Inflammatory macrophage (primary cell): ENCODE results near the gene SEMA5A.

Experiments used
- DNase-seq, 2 donors: peaks; one replicate each; pipeline ENCODE4 v3.0.0-alpha.2; 2020 to 2022

SEMA5A gene

GRCh38 chr5:9047932-9048331 lies 497.9 kb downstream of the SEMA5A start:
- no peak for DNase-seq

GRCh38 chr5:9046756-9047481 lies 499.0 kb downstream of the SEMA5A start:
- DNase-seq, result no peak

- DNase-seq, result no peak
Measured at GRCh38 chr5:9045946-9046345, 499.9 kb downstream of the SEMA5A start.

GRCh38 chr5:9042241-9042640 lies 503.6 kb downstream of the SEMA5A start:
- DNase-seq, result no peak

- DNase-seq, result no peak
Measured at GRCh38 chr5:9040475-9040874, 505.4 kb downstream of the SEMA5A start.

- DNase-seq, result no peak
Measured at GRCh38 chr5:9037048-9037447, 508.8 kb downstream of the SEMA5A start.

- no peak for DNase-seq
Measured at GRCh38 chr5:9035346-9035745, 510.5 kb downstream of the SEMA5A start.

GRCh38 chr5:9034649-9035048 lies 511.2 kb downstream of the SEMA5A start:
- no peak for DNase-seq

GRCh38 chr5:9033524-9033923 lies 512.4 kb downstream of the SEMA5A start:
- no peak for DNase-seq

- no peak for DNase-seq
Measured at GRCh38 chr5:9025942-9026341, 519.9 kb downstream of the SEMA5A start.

- no peak for DNase-seq
Measured at GRCh38 chr5:9020996-9021395, 524.9 kb downstream of the SEMA5A start.

- DNase-seq, result no peak
Measured at GRCh38 chr5:9015937-9016270, 530.0 kb downstream of the SEMA5A start.

- no peak for DNase-seq
Measured at GRCh38 chr5:9015260-9015936, 530.5 kb downstream of the SEMA5A start.

- DNase-seq, result no peak
Measured at GRCh38 chr5:9013147-9013546, 532.7 kb downstream of the SEMA5A start.

GRCh38 chr5:9009931-9010651 lies 535.8 kb downstream of the SEMA5A start:
- no peak for DNase-seq

GRCh38 chr5:8997542-8998070 lies 548.3 kb downstream of the SEMA5A start:
- no peak for DNase-seq

GRCh38 chr5:8993031-8993430 lies 552.8 kb downstream of the SEMA5A start:
- DNase-seq, result no peak
